GM12878 (cell line): ENCODE data around the gene ARHGAP1. TPM values are rescaled to one million over a fixed set of nuclear protein-coding genes. Genes with fewer than 3 reads are reported as not detected.

Experiments
- ATAC-seq: fragments of 200-7000 bp; cut with Tn5 transposase; 3 replicates; pipeline ENCODE4 v1.9.1; 2020; ENCODE audit warnings: mild to moderate bottlenecking, moderate library complexity
- BruUV-seq: library from RNA; stranded (reverse); fragments of 400-500 nt; replicated peaks from 2 replicates; lab custom pipeline; 2021; lab: Mats Ljungman, UMichigan
- CTCF ChIA-PET: fragments of 300-600 bp; sonication (Branson Sonifier 250); formaldehyde crosslinking; extraction: SDS; loops from one replicate; lab custom pipeline; 2021; ENCODE audit warnings: inconsistent platforms; lab: Yijun Ruan, JAX
- POLR2A ChIA-PET: fragments of 350-600 bp; formaldehyde crosslinking; extraction: SDS; loops from one replicate; lab custom pipeline; 2021; ENCODE audit warnings: inconsistent platforms; lab: Charles Lee
- RAD21 ChIA-PET: fragments of 300-600 bp; sonication (Branson Sonifier 250); formaldehyde crosslinking; loops from one replicate; lab custom pipeline; 2023; ENCODE audit warnings: antibody characterized with exemption; ENCODE audit not compliant: unreplicated experiment; lab: Charles Lee
- SMC1A ChIA-PET: fragments of 300-600 bp; sonication (Branson Sonifier 250); formaldehyde crosslinking; loops from one replicate; lab custom pipeline; 2023; ENCODE audit not compliant: unreplicated experiment, uncharacterized antibody; lab: Charles Lee
- DNase-seq: peaks from one replicate; pipeline ENCODE4 v3.0.0-alpha.2; 2011; ENCODE audit warnings: low read depth, low spot score
- FAIRE-seq: peaks from 3 replicates; lab custom pipeline; 2011; peaks lifted over from hg19 to GRCh38; lab: Jason Lieb, UNC
- H2AFZ ChIP-seq: 2 replicates; pipeline ENCODE4 v1.6.0; 2011; ENCODE audit warnings: low read depth, low read length, control low read depth; ENCODE audit not compliant: control insufficient read depth
- H3K27ac ChIP-seq: 2 replicates; pipeline ENCODE4 v1.5.1; 2011; ENCODE audit warnings: control low read depth; ENCODE audit not compliant: control insufficient read depth, insufficient read depth
- H3K27me3 ChIP-seq, 2 experiments: replicated peaks in 1 of 2; 2 replicates each; pipeline versions ENCODE4 v1.6.0 to v1.6.1; 2011; ENCODE audit warnings: low read length in 1 of 2; ENCODE audit not compliant: control insufficient read depth in 2 of 2, insufficient read depth in 2 of 2
- H3K36me3 ChIP-seq, 2 experiments: 2 replicates each; pipeline ENCODE4 v1.5.1; 2011; ENCODE audit warnings: low read length in 1 of 2; ENCODE audit not compliant: control insufficient read depth in 2 of 2, insufficient read depth in 2 of 2
- H3K4me1 ChIP-seq: 2 replicates; pipeline ENCODE4 v1.6.1; 2011; ENCODE audit warnings: mild to moderate bottlenecking, low read length, moderate library complexity, mixed read lengths; ENCODE audit not compliant: control insufficient read depth, insufficient read depth
- H3K4me2 ChIP-seq: 2 replicates; pipeline ENCODE4 v1.6.0; 2011; ENCODE audit warnings: control low read depth; ENCODE audit not compliant: control insufficient read depth, insufficient read depth
- H3K4me3 ChIP-seq: fragments of 200-600 bp; sonication (generic); 2 replicates; pipeline ENCODE4 v1.5.1; 2016
- H3K79me2 ChIP-seq: 2 replicates; pipeline ENCODE4 v1.6.0; 2011; ENCODE audit warnings: low read length; ENCODE audit not compliant: control insufficient read depth, insufficient read depth
- H3K9ac ChIP-seq: 2 replicates; pipeline ENCODE4 v1.8.0; 2011; ENCODE audit warnings: low read length, control low read depth, mixed read lengths; ENCODE audit not compliant: control insufficient read depth, insufficient read depth
- H3K9me3 ChIP-seq: replicated peaks from 3 replicates; pipeline ENCODE4 v1.5.1; 2011; ENCODE audit warnings: mild to moderate bottlenecking, low read length; ENCODE audit not compliant: control insufficient read depth, insufficient read depth
- H4K20me1 ChIP-seq: 2 replicates; pipeline ENCODE4 v1.6.0; 2011; ENCODE audit not compliant: control insufficient read depth, insufficient read depth
- ATF2 ChIP-seq: IDR thresholded peaks from 2 replicates; pipeline ENCODE4 v1.6.1; 2012; ENCODE audit warnings: low read length, inconsistent platforms
- BCL11A ChIP-seq: IDR thresholded peaks from 2 replicates; pipeline ENCODE4 v1.6.1; 2011; ENCODE audit warnings: low read depth, low read length
- CBFB ChIP-seq: IDR thresholded peaks from 2 replicates; pipeline ENCODE4 v1.6.1; 2016; ENCODE audit warnings: antibody characterized with exemption, low read depth
- CHD4 ChIP-seq: fragments of 200-600 bp; sonication (generic); IDR thresholded peaks from 2 replicates; pipeline ENCODE4 v1.6.1; 2016; ENCODE audit warnings: mild to moderate bottlenecking
- CREB1 ChIP-seq: IDR thresholded peaks from 2 replicates; pipeline ENCODE4 v1.6.1; 2012; ENCODE audit warnings: low read depth, mild to moderate bottlenecking, inconsistent platforms
- E2F4 ChIP-seq: IDR thresholded peaks from 2 replicates; pipeline ENCODE4 v1.6.1; 2012; ENCODE audit warnings: low read depth, low read length, improper control_type of control experiment
- E4F1 ChIP-seq: fragments of 450-650 bp; IDR thresholded peaks from 2 replicates; pipeline ENCODE4 v1.6.1; 2018; ENCODE audit warnings: borderline replicate concordance, mild to moderate bottlenecking; ENCODE audit not compliant: partially characterized antibody
- ELK1 ChIP-seq: IDR thresholded peaks from 2 replicates; pipeline ENCODE4 v1.6.1; 2012; ENCODE audit warnings: low read depth, low read length, improper control_type of control experiment
- HDAC2 ChIP-seq: fragments of 200-600 bp; sonication (generic); IDR thresholded peaks from 2 replicates; pipeline ENCODE4 v1.6.1; 2017
- KLF5 ChIP-seq: fragments of 450-650 bp; IDR thresholded peaks from 2 replicates; pipeline ENCODE4 v1.6.1; 2014; ENCODE audit warnings: mild to moderate bottlenecking; ENCODE audit not compliant: partially characterized antibody
- LARP7 ChIP-seq: fragments of 450-650 bp; IDR thresholded peaks from 2 replicates; pipeline ENCODE4 v1.6.1; 2017; ENCODE audit warnings: mild to moderate bottlenecking
- MEF2B ChIP-seq: fragments of 450-650 bp; IDR thresholded peaks from 2 replicates; pipeline ENCODE4 v1.6.1; 2018; ENCODE audit warnings: mild to moderate bottlenecking, moderate library complexity; ENCODE audit not compliant: partially characterized antibody, poor library complexity, severe bottlenecking
- MTA3 ChIP-seq: IDR thresholded peaks from 2 replicates; pipeline ENCODE4 v1.6.1; 2012; ENCODE audit warnings: low read length, inconsistent platforms, borderline replicate concordance
- NR2C1 ChIP-seq: fragments of 450-650 bp; IDR thresholded peaks from 2 replicates; pipeline ENCODE4 v1.6.1; 2017; ENCODE audit warnings: antibody characterized with exemption, mild to moderate bottlenecking, moderate library complexity
- PBX3 ChIP-seq: IDR thresholded peaks from 2 replicates; pipeline ENCODE4 v1.6.1; 2011; ENCODE audit warnings: mild to moderate bottlenecking, low read depth, low read length, moderate library complexity; ENCODE audit not compliant: insufficient replicate concordance
- POLR2AphosphoS2 ChIP-seq: IDR thresholded peaks from 2 replicates; pipeline ENCODE4 v1.6.1; 2011; ENCODE audit warnings: low read depth, mild to moderate bottlenecking, low read length, improper control_type of control experiment, moderate library complexity
- SMARCA5 ChIP-seq: fragments of 450-650 bp; IDR thresholded peaks from 2 replicates; pipeline ENCODE4 v1.6.1; 2017; ENCODE audit warnings: mild to moderate bottlenecking
- SPI1 ChIP-seq: IDR thresholded peaks from 2 replicates; pipeline ENCODE4 v1.6.1; 2011; ENCODE audit warnings: low read depth, mild to moderate bottlenecking, low read length, moderate library complexity, borderline replicate concordance; ENCODE audit not compliant: insufficient read depth
- SREBF2 ChIP-seq: IDR thresholded peaks from 2 replicates; pipeline ENCODE4 v1.6.1; 2012; ENCODE audit warnings: mild to moderate bottlenecking, low read length
- WGBS: methylation state at CpG from one replicate; pipeline ENCODE4 v1.1.6; 2016; ENCODE audit warnings: low lambda C conversion rate; ENCODE audit not compliant: insufficient replicate concordance, insufficient coverage; ENCODE audit errors: missing lambda C conversion rate; 5-methylcytosine and 5-hydroxymethylcytosine counted together
- in situ Hi-C: fragments of 300-500 bp; cut with MboI; formaldehyde crosslinking; loops from 9 replicates; pipeline ENCODE4 v1.14.3; 2018; ENCODE audit warnings: mixed read lengths
- intact Hi-C: fragments of 100-400 bp; cut with micrococcal nuclease; formaldehyde crosslinking; loops from one replicate; pipeline ENCODE4 v1.14.2; 2022; ENCODE audit not compliant: unreplicated experiment
- polyA plus RNA-seq, 11 experiments: library from polyadenylated mRNA; depleted of rRNA in 4 of 11; unstranded in 6 of 11; stranded (reverse) in 5 of 11; fragments of >200 nt; fragmentation: Nextera tagmentation in 4 of 11; fragmentation: Illumina TruSeq in 1 of 11; extraction: Ambion mirVana in 4 of 11; extraction: Trizol in 1 of 11; gene quantifications; 1 replicate in 1 of 11; 2 replicates in 10 of 11; pipeline versions ENCODE4 v1.2.1 to v1.2.3, GENCODE V29; 2011 to 2016; ENCODE audit warnings: inconsistent platforms in 2 of 11, missing spikeins in 2 of 11, low read depth in 1 of 11
- total RNA-seq, 4 experiments: library from RNA; depleted of rRNA in 3 of 4; stranded (reverse); fragments of >200 nt in 3 of 4; fragmentation: Illumina TruSeq in 1 of 4; extraction: Trizol in 1 of 4; gene quantifications; 2 replicates each; pipeline versions ENCODE4 v1.2.1 to v1.2.3, GENCODE V29; 2013 to 2021

ARHGAP1 gene
- total and polyA plus RNA-seq, 10 of the 15 experiments (the other 5 are each of a cell fraction or from before 2014, with no cell fraction given), result 4.3 to 45.5 (median 23.2) TPM

GRCh38 chr11:46719543-46720218, 19.3 kb upstream of the ARHGAP1 start:
- Histone ChIP-seq H3K9ac (no peak overlapping the region), H3K27ac (no peak overlapping the region), H3K79me2 (no peaks in the 10 kb centered on the region), H3K27me3 (no peaks in the 10 kb centered on the region), H3K4me2 (no peak overlapping the region), H2AFZ (no peak overlapping the region), H3K9me3 (no peaks in the 10 kb centered on the region), H4K20me1 (no peaks in the 10 kb centered on the region), H3K4me1 (no peaks in the 10 kb centered on the region; the same call in 1 of the 2 replicates), H3K4me3 (no peak overlapping the region), H3K36me3 (no peaks in the 10 kb centered on the region)
- in situ Hi-C loops (no loop called here), intact Hi-C loops (no loop called here)
- SMC1A ChIA-PET, result no interaction called here
- RAD21 ChIA-PET, result no interaction called here
- WGBS, result 77% methylated on average over 20 of the region's 25 CpGs
- ATAC-seq, result no peak
- CTCF ChIA-PET, result no interaction called here
- no peak for DNase-seq
- FAIRE-seq, result no peak
- POLR2A ChIA-PET, result no interaction called here
- no TSS peak for BruUV-seq
- TF ChIP-seq SREBF2 (no peak), KLF5 (no peak), LARP7 (no peak), CBFB (no peak), ATF2 (no peak), NR2C1 (no peak), CREB1 (no peak), POLR2AphosphoS2 (no peak), CHD4 (no peak), HDAC2 (no peak), ELK1 (no peak), E4F1 (no peak), SPI1 (no peak), MEF2B (no peak), PBX3 (no peak), MTA3 (no peak), E2F4 (no peak), BCL11A (no peak), SMARCA5 (no peak)
